OCI-LY7 (cell line): Measurements from ENCODE around the gene UBE2L3.

Experiments
- CTCF ChIP-seq: fragments of 200-600 bp; sonication (generic); conservative IDR thresholded peaks from 2 replicates; pipeline ENCODE4 v1.5.1; 2014; ENCODE audit warnings: mild to moderate bottlenecking, antibody characterized with exemption, low read length, moderate library complexity, mixed read lengths
- EZH2phosphoT487 ChIP-seq: fragments of 200-600 bp; sonication (generic); IDR thresholded peaks from 2 replicates; pipeline ENCODE4 v1.6.1; 2018; ENCODE audit warnings: low read depth, borderline replicate concordance, mild to moderate bottlenecking, mixed run types, antibody characterized with exemption, low read length, moderate library complexity, mixed read lengths

GRCh38 chr22:21661991-21662390, 94.5 kb downstream of the UBE2L3 start:
- TF ChIP-seq CTCF (no peak), EZH2phosphoT487 (no peak)
